Measurements from ENCODE around the gene CFL1.
A peak's percentile ranks its signal among the peaks of the same experiment; 100 is the strongest.

The CFL1 gene

DNA sequence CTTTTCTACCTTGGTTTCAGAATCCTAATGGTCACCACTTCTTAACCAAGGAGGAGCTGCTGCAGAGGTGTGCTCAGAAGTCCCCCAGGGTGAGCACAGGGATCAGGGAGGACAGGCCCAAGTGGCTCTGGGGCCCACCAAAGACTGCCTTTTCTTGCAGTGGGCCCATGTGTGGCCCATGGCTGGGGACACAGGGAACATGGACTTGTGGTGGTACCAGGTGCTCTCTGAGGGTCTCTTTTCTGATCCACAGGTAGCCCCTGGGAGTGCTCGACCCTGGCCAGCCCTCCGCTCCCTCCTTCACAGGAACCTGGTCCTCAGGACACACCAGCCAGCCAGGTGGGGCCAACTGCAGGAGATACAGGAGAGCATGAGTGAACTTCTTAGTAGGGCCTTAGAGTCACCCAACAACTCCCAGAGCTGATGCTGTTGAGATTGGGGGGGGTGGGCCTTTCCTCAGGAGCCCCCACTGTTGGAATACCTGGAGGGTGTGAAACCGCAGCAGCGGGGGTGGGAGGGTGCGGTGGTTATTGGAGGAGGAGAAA, 4.3 kb upstream of the CFL1 start:
- Histone ChIP-seq H3K4me1 (ENCODE audit: insufficient read depth, low read length, poor library complexity, severe bottlenecking) (peaks cover 26% of the 10 kb centered on the region), H3K4me2 (ENCODE audit: low read depth, low read length, poor library complexity, severe bottlenecking) (peak overlapping the region; percentile 99), H3K9me3 (ENCODE audit: insufficient read depth, low read depth, low read length) (no peaks in the 10 kb centered on the region), H3K36me3 (ENCODE audit: insufficient read depth, low read length) (peaks cover 25% of the 10 kb centered on the region; the same call in 1 of the 2 replicates), H3K9ac (ENCODE audit: low read depth, low read length, poor library complexity, severe bottlenecking) (peak overlapping the region; percentile 98), H3K4me3 (ENCODE audit: low read length, poor library complexity, severe bottlenecking) (peak overlapping the region; percentile 80), H3K9me2 (replicated peaks; ENCODE audit: low read depth, low read length) (no peaks in the 10 kb centered on the region), H3F3A (ENCODE audit: low read depth) (0 out of 2 replicates have a peak, but pooled peaks cover 7% of the 10 kb centered on the region), H4K20me1 (ENCODE audit: insufficient read depth, low read length, poor library complexity, severe bottlenecking) (peaks cover 28% of the 10 kb centered on the region), H3K79me2 (ENCODE audit: insufficient read depth, low read length) (peaks cover 54% of the 10 kb centered on the region), H3K27me3 (ENCODE audit: insufficient read depth, low read length, poor library complexity, severe bottlenecking) (peaks cover 8% of the 10 kb centered on the region), H2AFZ (ENCODE audit: low read length) (no peak overlapping the region)
- no peak for TF ChIP-seq EZH2phosphoT487 (IDR thresholded peaks at IDR 0.05; ENCODE audit: borderline replicate concordance)
- TF ChIP-seq, protein P1, sequence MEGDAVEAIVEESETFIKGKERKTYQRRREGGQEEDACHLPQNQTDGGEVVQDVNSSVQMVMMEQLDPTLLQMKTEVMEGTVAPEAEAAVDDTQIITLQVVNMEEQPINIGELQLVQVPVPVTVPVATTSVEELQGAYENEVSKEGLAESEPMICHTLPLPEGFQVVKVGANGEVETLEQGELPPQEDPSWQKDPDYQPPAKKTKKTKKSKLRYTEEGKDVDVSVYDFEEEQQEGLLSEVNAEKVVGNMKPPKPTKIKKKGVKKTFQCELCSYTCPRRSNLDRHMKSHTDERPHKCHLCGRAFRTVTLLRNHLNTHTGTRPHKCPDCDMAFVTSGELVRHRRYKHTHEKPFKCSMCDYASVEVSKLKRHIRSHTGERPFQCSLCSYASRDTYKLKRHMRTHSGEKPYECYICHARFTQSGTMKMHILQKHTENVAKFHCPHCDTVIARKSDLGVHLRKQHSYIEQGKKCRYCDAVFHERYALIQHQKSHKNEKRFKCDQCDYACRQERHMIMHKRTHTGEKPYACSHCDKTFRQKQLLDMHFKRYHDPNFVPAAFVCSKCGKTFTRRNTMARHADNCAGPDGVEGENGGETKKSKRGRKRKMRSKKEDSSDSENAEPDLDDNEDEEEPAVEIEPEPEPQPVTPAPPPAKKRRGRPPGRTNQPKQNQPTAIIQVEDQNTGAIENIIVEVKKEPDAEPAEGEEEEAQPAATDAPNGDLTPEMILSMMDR (conservative IDR thresholded peaks at IDR 0.05; ENCODE audit: low read length), result no peak

DNA sequence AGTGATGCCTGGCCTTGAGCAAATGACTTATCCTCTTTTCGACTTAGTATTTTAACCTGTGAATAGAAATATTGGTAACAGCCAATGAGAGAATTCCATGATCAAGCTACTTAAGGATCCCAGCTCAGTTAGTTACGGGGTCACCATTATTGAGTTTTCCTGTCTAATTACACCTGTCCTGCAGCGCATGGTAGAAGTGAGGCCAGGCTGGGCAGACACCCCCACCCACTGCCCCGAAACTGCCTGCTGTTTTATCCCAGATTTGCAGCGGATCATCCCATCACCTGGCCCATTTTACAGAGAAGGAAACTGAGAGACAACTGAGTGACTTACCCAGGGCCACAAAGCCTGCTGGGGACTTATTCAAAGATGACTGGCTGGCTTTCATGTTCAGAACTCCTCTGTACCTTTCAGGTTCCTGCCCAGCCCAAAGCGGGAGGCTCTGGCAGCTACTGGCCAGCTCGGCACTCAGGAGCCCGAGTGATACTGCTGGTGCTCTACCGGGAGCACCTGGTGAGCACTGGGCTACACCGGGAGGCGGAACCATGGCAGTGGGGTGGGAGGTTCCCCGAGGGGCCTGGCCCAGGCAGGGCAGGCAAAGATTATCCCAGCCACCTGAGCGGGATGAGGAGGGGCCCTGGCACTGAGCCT, 3.7 kb upstream of the CFL1 start:
- Histone ChIP-seq H3K4me1 (ENCODE audit: insufficient read depth, low read length, poor library complexity, severe bottlenecking) (peaks cover 27% of the 10 kb centered on the region), H4K20me1 (ENCODE audit: insufficient read depth, low read length, poor library complexity, severe bottlenecking) (peaks cover 31% of the 10 kb centered on the region), H3K27me3 (ENCODE audit: insufficient read depth, low read length, poor library complexity, severe bottlenecking) (peaks cover 11% of the 10 kb centered on the region), H3K9ac (ENCODE audit: low read depth, low read length, poor library complexity, severe bottlenecking) (peak overlapping the region; percentile 98), H3K4me3 (ENCODE audit: low read length, poor library complexity, severe bottlenecking) (peak overlapping the region; percentile 80), H3K4me2 (ENCODE audit: low read depth, low read length, poor library complexity, severe bottlenecking) (peak overlapping the region; percentile 99), H3K9me2 (replicated peaks; ENCODE audit: low read depth, low read length) (no peaks in the 10 kb centered on the region), H3F3A (ENCODE audit: low read depth) (0 out of 2 replicates have a peak, but pooled peaks cover 7% of the 10 kb centered on the region), H3K9me3 (ENCODE audit: insufficient read depth, low read depth, low read length) (no peaks in the 10 kb centered on the region), H2AFZ (ENCODE audit: low read length) (no peak overlapping the region), H3K36me3 (ENCODE audit: insufficient read depth, low read length) (peaks cover 25% of the 10 kb centered on the region; the same call in 1 of the 2 replicates), H3K79me2 (ENCODE audit: insufficient read depth, low read length) (peaks cover 60% of the 10 kb centered on the region)
- TF ChIP-seq, protein P1 (conservative IDR thresholded peaks at IDR 0.05; ENCODE audit: low read length), result no peak
- no peak for TF ChIP-seq EZH2phosphoT487 (IDR thresholded peaks at IDR 0.05; ENCODE audit: borderline replicate concordance)

DNA sequence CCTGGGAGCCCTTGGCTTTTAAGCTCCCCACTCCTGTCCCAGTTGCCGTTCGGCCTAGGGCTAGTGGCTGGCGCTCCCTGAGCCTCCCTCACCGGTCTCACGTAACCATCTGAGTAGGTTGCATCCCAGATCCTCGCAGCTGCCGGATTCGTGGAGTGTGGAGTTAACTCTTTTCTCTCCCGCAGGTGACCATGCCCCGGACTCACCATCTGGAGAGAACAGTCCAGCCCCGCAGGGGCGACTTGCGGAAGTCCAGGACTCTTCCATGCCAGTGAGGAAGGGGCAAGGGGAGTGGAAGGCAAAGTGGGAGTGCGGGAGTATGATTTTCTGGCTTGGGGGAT, 3.2 kb upstream of the CFL1 start:
- Histone ChIP-seq H3K4me3 (ENCODE audit: low read length, poor library complexity, severe bottlenecking) (peak overlapping the region; percentile 80), H3K9me3 (ENCODE audit: insufficient read depth, low read depth, low read length) (no peaks in the 10 kb centered on the region), H2AFZ (ENCODE audit: low read length) (no peak overlapping the region), H3K4me1 (ENCODE audit: insufficient read depth, low read length, poor library complexity, severe bottlenecking) (peaks cover 32% of the 10 kb centered on the region), H3K9me2 (replicated peaks; ENCODE audit: low read depth, low read length) (no peaks in the 10 kb centered on the region), H3K27me3 (ENCODE audit: insufficient read depth, low read length, poor library complexity, severe bottlenecking) (peaks cover 11% of the 10 kb centered on the region), H3F3A (ENCODE audit: low read depth) (0 out of 2 replicates have a peak, but pooled peaks cover 7% of the 10 kb centered on the region), H3K9ac (ENCODE audit: low read depth, low read length, poor library complexity, severe bottlenecking) (peak overlapping the region; percentile 98), H3K79me2 (ENCODE audit: insufficient read depth, low read length) (peaks cover 66% of the 10 kb centered on the region), H3K4me2 (ENCODE audit: low read depth, low read length, poor library complexity, severe bottlenecking) (peak overlapping the region; percentile 99), H4K20me1 (ENCODE audit: insufficient read depth, low read length, poor library complexity, severe bottlenecking) (peaks cover 36% of the 10 kb centered on the region), H3K36me3 (ENCODE audit: insufficient read depth, low read length) (peaks cover 29% of the 10 kb centered on the region; the same call in 1 of the 2 replicates)
- TF ChIP-seq, protein P1 (conservative IDR thresholded peaks at IDR 0.05; ENCODE audit: low read length), result no peak
- TF ChIP-seq EZH2phosphoT487 (IDR thresholded peaks at IDR 0.05; ENCODE audit: borderline replicate concordance), result no peak
